Mesodermal cell (in vitro differentiated cells): ENCODE results near the gene GLRA3.

Experiments
- H3K27ac ChIP-seq: 2 replicates; pipeline ENCODE4 v1.7.0; 2013; ENCODE audit warnings: mild to moderate bottlenecking, low read depth, low read length, moderate library complexity; ENCODE audit not compliant: severe bottlenecking
- H3K36me3 ChIP-seq: 2 replicates; pipeline ENCODE4 v1.7.1; 2013; ENCODE audit warnings: mild to moderate bottlenecking, low read length, moderate library complexity; ENCODE audit not compliant: control insufficient read depth, insufficient read depth
- H3K4me1 ChIP-seq: one replicate; pipeline ENCODE4 v1.7.1; 2013; ENCODE audit warnings: mild to moderate bottlenecking, low read length; ENCODE audit not compliant: insufficient read depth, control insufficient read depth, poor library complexity, severe bottlenecking
- H3K4me3 ChIP-seq: 2 replicates; pipeline ENCODE4 v1.7.0; 2013; ENCODE audit warnings: low read length, control low read depth, mild to moderate bottlenecking; ENCODE audit not compliant: insufficient read depth, poor library complexity, severe bottlenecking; ENCODE audit errors: extremely low read depth
- H3K9me3 ChIP-seq: 2 replicates; pipeline ENCODE4 v1.7.1; 2013; ENCODE audit warnings: mild to moderate bottlenecking, low read length, moderate library complexity; ENCODE audit not compliant: control insufficient read depth
- WGBS, 2 experiments: methylation state at CpG; one replicate each; pipeline ENCODE4 v1.1.5; 2013; ENCODE audit warnings: missing lambda C conversion rate in 2 of 2; ENCODE audit not compliant: insufficient coverage in 2 of 2; 5-methylcytosine and 5-hydroxymethylcytosine counted together

Gene GLRA3

DNA sequence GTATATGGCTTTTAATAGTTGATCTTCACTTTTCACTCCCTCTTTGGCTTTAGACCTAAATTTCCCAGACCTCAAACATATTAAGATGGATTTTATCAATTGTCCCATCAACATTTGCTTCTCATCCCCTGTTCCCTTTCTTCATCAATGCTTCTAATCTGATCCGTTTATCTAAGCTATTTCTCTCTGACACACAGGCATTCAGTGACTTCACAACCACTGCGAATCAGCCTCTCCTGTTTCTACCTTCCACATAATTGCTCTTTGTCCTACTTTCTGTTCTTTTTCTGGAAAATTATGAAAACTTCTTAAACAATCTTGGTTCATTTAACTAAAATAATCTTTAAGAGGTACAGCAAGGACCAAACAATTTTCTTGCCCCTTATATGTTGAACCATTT is 115.2 kb downstream of the GLRA3 start:
- Histone ChIP-seq H3K27ac (peak overlapping the region; percentile 55), H3K36me3 (no peaks in the 10 kb centered on the region), H3K4me3 (no peak overlapping the region), H3K9me3 (no peaks in the 10 kb centered on the region), H3K4me1 (peaks cover 29% of the 10 kb centered on the region)
- 69 to 75% methylated on average over 2 of the region's 2 CpGs for WGBS, 2 experiments

DNA sequence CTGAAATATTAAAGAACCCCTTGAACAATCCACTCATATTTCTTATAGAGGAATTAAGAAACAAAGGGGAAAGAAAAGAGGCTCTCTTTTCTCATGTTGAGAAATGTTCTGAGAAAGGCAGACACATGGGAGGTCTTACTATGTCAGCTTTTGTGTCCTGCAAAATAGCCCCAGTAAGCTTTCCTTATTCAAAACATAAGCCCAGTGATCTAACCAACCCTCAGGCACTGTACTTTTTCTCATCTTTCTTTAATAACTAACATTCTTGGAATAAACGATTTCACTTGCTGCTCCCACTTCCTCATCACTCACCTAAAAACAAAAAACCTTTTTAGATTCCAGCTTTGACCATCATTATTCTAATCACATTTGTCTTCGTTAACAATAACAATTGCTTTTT is 115.9 kb downstream of the GLRA3 start:
- Histone ChIP-seq H3K36me3 (no peaks in the 10 kb centered on the region), H3K4me3 (no peak overlapping the region), H3K9me3 (no peaks in the 10 kb centered on the region), H3K4me1 (peaks cover 29% of the 10 kb centered on the region), H3K27ac (peak overlapping the region; percentile 42)
- 54 to 74% methylated on average over 2 of the region's 2 CpGs for WGBS, 2 experiments

DNA sequence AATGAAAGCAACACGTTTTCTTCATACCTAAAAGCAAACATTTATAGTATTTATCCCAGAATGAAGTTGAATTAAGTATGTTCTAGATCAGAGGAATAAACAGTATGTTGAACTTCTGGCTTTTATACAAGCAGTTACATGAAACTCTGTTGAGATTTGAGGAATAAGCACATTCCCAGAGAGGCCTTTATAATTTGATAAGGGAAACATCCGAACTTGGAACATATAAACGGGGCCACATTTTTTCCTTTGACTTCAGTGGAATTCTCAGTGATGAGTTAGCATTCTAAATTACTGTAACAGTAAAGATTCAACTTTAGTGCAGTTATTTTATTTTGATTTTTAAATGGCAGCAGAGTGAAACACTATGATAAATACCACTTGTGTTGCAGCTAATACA is 119.5 kb downstream of the GLRA3 start:
- H3K4me1 ChIP-seq: peaks cover 27% of the 10 kb centered on the region
- WGBS, 2 experiments: no CpG with 5 or more reads among the region's 3 CpGs
- no peak overlapping the region for H3K4me3 ChIP-seq
- H3K9me3 ChIP-seq: no peaks in the 10 kb centered on the region
- H3K27ac ChIP-seq: no peak overlapping the region
- H3K36me3 ChIP-seq: no peaks in the 10 kb centered on the region

DNA sequence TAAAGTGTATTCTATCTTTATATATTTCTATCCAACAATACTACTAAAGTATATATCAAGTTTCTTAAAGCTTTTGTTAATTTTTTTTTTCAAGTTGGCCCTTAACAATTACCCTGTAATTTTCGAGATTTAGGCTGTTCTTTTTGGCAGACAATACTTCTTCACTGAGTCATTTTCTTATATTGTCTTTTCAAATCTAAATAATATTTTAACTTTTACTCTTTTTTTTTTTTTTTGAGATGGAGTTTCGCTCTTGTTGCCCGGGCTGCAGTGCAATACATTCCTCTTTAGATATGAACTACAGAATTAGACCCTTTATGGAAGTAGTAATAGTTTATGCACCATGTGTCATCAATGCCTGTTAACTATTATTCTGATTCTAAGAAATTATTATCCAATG is 120.7 kb downstream of the GLRA3 start:
- H3K36me3 ChIP-seq: no peaks in the 10 kb centered on the region
- no peaks in the 10 kb centered on the region for H3K9me3 ChIP-seq
- H3K4me3 ChIP-seq: no peak overlapping the region
- no CpG with 5 or more reads among the region's 3 CpGs for WGBS, 2 experiments
- H3K4me1 ChIP-seq: peaks cover 20% of the 10 kb centered on the region
- no peak overlapping the region for H3K27ac ChIP-seq

DNA sequence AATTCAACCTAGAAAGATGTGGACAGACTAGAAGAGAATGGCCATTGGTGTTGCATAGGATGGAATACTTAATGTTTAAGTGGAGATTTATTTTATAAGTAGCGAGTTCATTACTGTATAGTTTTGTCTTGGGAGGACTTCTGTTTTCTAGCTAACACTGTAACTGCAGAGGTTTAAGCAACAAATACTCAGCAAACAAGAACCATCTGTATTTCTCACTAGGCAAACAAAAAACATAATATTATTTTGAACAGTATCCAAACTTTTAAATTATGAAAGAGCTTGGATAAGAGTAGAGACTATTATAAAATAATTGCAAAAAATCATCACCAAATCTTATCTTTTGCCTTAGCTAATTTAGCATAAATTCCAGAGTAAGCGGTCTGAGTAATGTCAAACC is 121.1 kb downstream of the GLRA3 start:
- no peak overlapping the region for H3K27ac ChIP-seq
- H3K4me3 ChIP-seq: no peak overlapping the region
- no CpG with 5 or more reads among the region's 2 CpGs for WGBS, 2 experiments
- no peaks in the 10 kb centered on the region for H3K36me3 ChIP-seq
- peaks cover 15% of the 10 kb centered on the region for H3K4me1 ChIP-seq
- no peaks in the 10 kb centered on the region for H3K9me3 ChIP-seq

DNA sequence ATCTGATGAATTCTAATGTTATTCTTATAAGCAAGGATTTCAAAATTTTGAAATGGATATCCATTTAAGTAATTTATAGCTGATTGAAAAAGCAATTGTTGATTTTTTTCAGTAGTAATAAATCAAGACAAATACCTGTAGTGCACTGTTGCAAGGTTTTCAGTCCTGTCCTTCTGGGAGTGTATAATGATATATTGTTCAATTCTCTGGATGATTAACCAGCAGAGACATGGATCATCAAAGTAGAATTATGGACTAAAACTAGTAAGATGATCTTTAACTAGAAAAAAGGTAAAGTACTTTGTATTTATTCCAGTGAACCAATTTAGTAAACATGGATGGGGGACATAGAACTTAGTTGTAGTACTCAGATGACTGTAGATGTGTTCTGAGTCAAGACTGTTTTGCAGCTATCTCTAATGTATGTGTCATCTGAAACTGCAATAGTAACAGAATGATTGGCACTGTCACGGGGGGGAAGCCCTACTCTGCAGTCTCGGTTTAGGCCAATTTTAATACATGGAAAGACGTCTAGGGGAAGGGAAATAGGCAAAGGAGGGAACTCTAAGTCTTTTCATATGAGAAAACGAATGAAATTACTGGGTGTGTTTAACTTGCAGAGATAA is 121.9 kb downstream of the GLRA3 start:
- 83 to 100% methylated on average over 2 to 3 of the region's 4 CpGs for WGBS, 2 experiments
- H3K4me3 ChIP-seq: no peak overlapping the region
- no peaks in the 10 kb centered on the region for H3K9me3 ChIP-seq
- H3K27ac ChIP-seq: no peak overlapping the region
- no peaks in the 10 kb centered on the region for H3K36me3 ChIP-seq
- H3K4me1 ChIP-seq: peaks cover 15% of the 10 kb centered on the region

DNA sequence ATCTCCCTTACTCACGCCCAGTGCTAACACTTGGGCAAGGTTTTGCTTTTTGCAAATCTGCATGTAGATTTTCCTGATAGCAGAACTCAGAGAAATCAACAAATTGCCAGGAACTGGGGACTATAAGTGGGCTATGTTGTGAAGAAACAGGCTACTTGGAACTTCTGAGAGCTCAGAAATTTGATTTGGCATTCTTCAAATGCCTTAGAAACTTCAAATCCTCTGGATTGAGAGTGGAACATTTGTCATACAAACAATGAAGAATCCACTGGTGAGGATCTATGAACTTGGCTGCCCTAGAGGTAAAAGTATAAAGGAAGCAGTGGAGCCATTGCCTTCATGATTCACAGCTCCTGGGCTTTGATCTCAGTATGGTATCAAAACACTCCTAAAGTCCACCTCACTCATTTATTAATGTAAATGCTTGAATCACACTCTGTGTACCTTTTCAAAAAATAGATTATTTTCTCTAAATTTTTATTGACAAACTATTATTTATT is 126.0 kb downstream of the GLRA3 start:
- WGBS, 2 experiments: 80% methylated on average over 1 of the region's 1 CpG; no CpG with 5 or more reads in 1 of the 2 experiments
- no peaks in the 10 kb centered on the region for H3K9me3 ChIP-seq
- H3K4me3 ChIP-seq: no peak overlapping the region
- no peaks in the 10 kb centered on the region for H3K4me1 ChIP-seq
- H3K27ac ChIP-seq: no peak overlapping the region
- H3K36me3 ChIP-seq: no peaks in the 10 kb centered on the region

DNA sequence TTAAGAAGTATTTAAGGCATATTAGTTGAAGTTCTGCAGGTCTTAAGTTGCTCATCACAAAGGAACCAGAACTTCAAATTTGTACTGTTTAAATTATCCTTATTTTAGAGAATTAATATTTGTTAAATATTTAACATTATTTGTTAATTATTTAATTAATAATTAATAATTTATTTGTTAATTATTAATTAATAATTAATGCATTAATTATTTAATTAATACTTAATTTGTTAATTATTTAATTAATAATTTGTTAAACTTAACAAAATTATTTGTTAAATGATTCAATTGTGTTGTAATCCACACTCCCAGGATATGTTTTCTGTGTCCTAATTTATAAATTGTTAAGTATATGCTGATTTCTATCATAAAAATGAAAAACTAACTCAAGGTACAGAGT is 129.4 kb downstream of the GLRA3 start:
- H3K4me3 ChIP-seq: no peak overlapping the region
- H3K36me3 ChIP-seq: no peaks in the 10 kb centered on the region
- no peaks in the 10 kb centered on the region for H3K9me3 ChIP-seq
- no peaks in the 10 kb centered on the region for H3K4me1 ChIP-seq
- H3K27ac ChIP-seq: no peak overlapping the region

DNA sequence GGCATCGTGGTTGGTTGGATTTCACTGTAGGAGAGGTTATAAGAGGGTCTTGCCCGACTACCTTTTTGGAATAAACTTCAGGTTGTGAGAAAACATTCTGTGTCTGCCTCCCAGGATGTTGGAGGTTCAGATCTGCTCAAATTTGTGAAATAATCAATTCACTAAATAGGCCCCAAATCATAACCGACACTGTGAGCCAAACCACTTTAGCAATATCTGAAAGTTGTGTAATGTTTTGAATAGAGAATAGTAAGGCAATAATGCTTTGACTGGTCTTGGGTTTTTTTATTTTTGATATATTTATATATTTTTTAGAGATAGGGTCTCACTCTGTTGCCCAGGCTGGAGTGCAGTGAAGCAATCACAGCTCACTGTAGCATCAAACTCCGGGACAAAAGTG is 131.2 kb downstream of the GLRA3 start:
- WGBS, 2 experiments: 63 to 100% methylated on average over 1 to 3 of the region's 4 CpGs
- no peaks in the 10 kb centered on the region for H3K36me3 ChIP-seq
- no peak overlapping the region for H3K4me3 ChIP-seq
- no peaks in the 10 kb centered on the region for H3K9me3 ChIP-seq
- H3K4me1 ChIP-seq: no peaks in the 10 kb centered on the region
- no peak overlapping the region for H3K27ac ChIP-seq

DNA sequence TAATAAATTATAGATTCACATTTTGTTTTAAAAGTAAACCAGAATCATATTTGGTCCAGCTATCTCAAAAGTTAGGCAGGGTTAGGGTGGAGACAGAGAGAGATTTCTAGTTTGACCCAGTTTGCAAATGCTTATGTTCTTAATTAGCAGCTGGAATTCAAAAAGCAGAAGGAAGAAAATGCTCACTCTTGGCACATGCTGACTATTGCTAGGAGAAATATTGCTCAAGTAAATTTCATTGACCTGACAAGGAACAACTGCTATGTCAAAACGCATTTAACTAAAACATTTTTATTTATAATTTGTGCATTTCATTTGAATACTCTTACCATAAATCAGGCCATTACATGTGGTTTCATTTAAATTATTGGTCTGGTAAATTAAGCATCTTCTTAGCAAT is 131.8 kb downstream of the GLRA3 start:
- no peak overlapping the region for H3K4me3 ChIP-seq

DNA sequence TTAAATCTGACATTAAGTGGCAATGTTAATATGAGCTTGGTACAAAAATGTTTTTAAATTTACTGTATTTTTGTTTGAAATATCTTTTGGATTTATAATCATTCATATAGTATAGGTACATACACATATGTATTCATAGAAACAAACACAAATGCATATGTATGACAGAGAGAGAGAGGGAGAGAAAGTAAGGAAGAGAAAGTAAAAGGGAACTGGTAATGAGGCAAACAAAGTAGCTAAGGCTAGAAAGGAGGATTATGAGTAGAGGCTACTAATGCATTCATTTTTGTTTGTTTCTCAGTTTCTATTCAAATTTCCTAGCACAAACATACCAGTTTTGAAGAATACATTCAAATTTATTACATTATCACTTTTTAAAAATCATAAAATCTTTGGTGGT is 132.4 kb downstream of the GLRA3 start:
- no peaks in the 10 kb centered on the region for H3K9me3 ChIP-seq
- no peak overlapping the region for H3K4me3 ChIP-seq
- H3K4me1 ChIP-seq: no peaks in the 10 kb centered on the region

More for the DNA sequence above, 131.8 kb downstream of the GLRA3 start:
- no peaks in the 10 kb centered on the region for H3K9me3 ChIP-seq
- H3K36me3 ChIP-seq: no peaks in the 10 kb centered on the region
- 71% methylated on average over 1 of the region's 1 CpG; no CpG with 5 or more reads in 1 of the 2 experiments for WGBS, 2 experiments
- H3K4me1 ChIP-seq: no peaks in the 10 kb centered on the region
- no peak overlapping the region for H3K27ac ChIP-seq

More for the DNA sequence above, 132.4 kb downstream of the GLRA3 start:
- Histone ChIP-seq H3K27ac (no peak overlapping the region), H3K36me3 (no peaks in the 10 kb centered on the region)
